Measurements from ENCODE around the gene CHMP3. TPM values are rescaled to one million over a fixed set of nuclear protein-coding genes. Genes with fewer than 3 reads are reported as not detected.

The CHMP3 gene
- total and polyA plus RNA-seq, 2 of the 13 experiments (the other 11 are each of a cell fraction or from before 2014, with no cell fraction given): 64.1 to 114 TPM

- 0 out of 2 replicates have a peak, but pooled peaks have one; percentile 39 for TF ChIP-seq ZNF572 (CRISPR knock-in tag; IDR thresholded peaks at IDR 0.05)
- TF ChIP-seq, protein P1, sequence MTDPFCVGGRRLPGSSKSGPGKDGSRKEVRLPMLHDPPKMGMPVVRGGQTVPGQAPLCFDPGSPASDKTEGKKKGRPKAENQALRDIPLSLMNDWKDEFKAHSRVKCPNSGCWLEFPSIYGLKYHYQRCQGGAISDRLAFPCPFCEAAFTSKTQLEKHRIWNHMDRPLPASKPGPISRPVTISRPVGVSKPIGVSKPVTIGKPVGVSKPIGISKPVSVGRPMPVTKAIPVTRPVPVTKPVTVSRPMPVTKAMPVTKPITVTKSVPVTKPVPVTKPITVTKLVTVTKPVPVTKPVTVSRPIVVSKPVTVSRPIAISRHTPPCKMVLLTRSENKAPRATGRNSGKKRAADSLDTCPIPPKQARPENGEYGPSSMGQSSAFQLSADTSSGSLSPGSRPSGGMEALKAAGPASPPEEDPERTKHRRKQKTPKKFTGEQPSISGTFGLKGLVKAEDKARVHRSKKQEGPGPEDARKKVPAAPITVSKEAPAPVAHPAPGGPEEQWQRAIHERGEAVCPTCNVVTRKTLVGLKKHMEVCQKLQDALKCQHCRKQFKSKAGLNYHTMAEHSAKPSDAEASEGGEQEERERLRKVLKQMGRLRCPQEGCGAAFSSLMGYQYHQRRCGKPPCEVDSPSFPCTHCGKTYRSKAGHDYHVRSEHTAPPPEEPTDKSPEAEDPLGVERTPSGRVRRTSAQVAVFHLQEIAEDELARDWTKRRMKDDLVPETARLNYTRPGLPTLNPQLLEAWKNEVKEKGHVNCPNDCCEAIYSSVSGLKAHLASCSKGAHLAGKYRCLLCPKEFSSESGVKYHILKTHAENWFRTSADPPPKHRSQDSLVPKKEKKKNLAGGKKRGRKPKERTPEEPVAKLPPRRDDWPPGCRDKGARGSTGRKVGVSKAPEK (CRISPR knock-in tag; IDR thresholded peaks at IDR 0.05; ENCODE audit: borderline replicate concordance): 0 out of 2 replicates have a peak, but pooled peaks have one; percentile 58
- TF ChIP-seq ZNF780A (CRISPR knock-in tag; IDR thresholded peaks at IDR 0.05): 0 out of 2 replicates have a peak, but pooled peaks have one; percentile 51
- no peak for TF ChIP-seq ZNF142 (CRISPR knock-in tag; IDR thresholded peaks at IDR 0.05)
- TF ChIP-seq ZNF121 (CRISPR knock-in tag; IDR thresholded peaks at IDR 0.05): no peak
- 0 out of 2 replicates have a peak, but pooled peaks have one; percentile 26 for TF ChIP-seq DPF2 (CRISPR knock-in tag; IDR thresholded peaks at IDR 0.05; ENCODE audit: borderline replicate concordance, low read depth)
- TF ChIP-seq ZNF781 (CRISPR knock-in tag; IDR thresholded peaks at IDR 0.05; ENCODE audit: borderline replicate concordance, not compliant biosample characterization): peak; percentile 34
- TF ChIP-seq ZNF670 (CRISPR knock-in tag; IDR thresholded peaks at IDR 0.05; ENCODE audit: borderline replicate concordance): peak; percentile 77
- 0 out of 2 replicates have a peak, but pooled peaks have one; percentile 2 for TF ChIP-seq HNF1B (CRISPR knock-in tag; IDR thresholded peaks at IDR 0.05)
- 0 out of 2 replicates have a peak, but pooled peaks have one; percentile 38 for TF ChIP-seq REL (CRISPR knock-in tag; conservative IDR thresholded peaks at IDR 0.05)
- 0 out of 2 replicates have a peak, but pooled peaks have one; percentile 64 for TF ChIP-seq ZNF251 (CRISPR knock-in tag; IDR thresholded peaks at IDR 0.05)
- TF ChIP-seq CREB1 (IDR thresholded peaks at IDR 0.05): no peak
- TF ChIP-seq CREB1 (CRISPR knock-in tag; IDR thresholded peaks at IDR 0.05): no peak
- TF ChIP-seq ZNF12 (CRISPR knock-in tag; IDR thresholded peaks at IDR 0.05): 0 out of 2 replicates have a peak, but pooled peaks have one; percentile 43
- TF ChIP-seq SALL2 (CRISPR knock-in tag; IDR thresholded peaks at IDR 0.05): 0 out of 2 replicates have a peak, but pooled peaks have one; percentile 1
- TF ChIP-seq ZNF280D (CRISPR knock-in tag; IDR thresholded peaks at IDR 0.05): peak; percentile 1; the same call in 1 of the 2 replicates
These were observed 413 bp upstream of the CHMP3 start (continued) for GRCh38 chr2:86563650-86564061.

All from HepG2 (cell line).